ENCODE measurements around the gene BICDL1. TPM values are rescaled to one million over a fixed set of nuclear protein-coding genes. Genes with fewer than 3 reads are reported as not detected.

The BICDL1 gene
- total RNA-seq, 4 donors from 2014 or later: 127 to 207 (median 129) TPM

DNA sequence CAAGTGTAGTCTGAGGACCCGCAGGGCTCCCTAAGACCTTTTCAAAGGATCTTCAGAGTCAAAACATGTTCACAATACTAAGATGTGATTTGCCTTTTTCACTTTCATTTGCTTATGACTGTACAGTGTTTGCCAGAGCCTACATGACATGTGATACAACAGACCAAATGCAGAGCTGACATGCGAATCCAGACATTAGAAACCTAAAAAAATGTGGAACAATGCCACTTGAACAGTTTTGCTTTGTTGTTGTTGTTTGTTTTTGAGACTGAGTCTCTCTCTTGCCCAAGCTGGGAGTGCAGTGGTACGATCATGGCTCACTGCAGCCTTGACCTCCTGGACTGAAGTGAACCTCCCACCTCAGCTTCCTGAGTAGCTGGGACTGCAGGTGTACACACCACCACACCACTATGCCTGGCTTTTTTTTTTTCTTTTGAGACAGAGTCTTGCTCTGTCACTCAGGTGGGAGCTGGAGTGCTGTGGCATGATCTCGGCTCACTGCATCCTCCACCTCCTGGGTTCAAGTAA is 132.8 kb downstream of the BICDL1 start:
- 76% methylated on average over 4 of the region's 4 CpGs for WGBS
- Histone ChIP-seq H3K4me1 (peaks cover 27% of the 10 kb centered on the region), H3K9me3 (no peaks in the 10 kb centered on the region), H3K27me3 (no peaks in the 10 kb centered on the region), H3K4me3 (no peak overlapping the region), H3K27ac (no peak overlapping the region), H3K36me3 (peaks cover 7% of the 10 kb centered on the region)
- TF ChIP-seq, protein P1, sequence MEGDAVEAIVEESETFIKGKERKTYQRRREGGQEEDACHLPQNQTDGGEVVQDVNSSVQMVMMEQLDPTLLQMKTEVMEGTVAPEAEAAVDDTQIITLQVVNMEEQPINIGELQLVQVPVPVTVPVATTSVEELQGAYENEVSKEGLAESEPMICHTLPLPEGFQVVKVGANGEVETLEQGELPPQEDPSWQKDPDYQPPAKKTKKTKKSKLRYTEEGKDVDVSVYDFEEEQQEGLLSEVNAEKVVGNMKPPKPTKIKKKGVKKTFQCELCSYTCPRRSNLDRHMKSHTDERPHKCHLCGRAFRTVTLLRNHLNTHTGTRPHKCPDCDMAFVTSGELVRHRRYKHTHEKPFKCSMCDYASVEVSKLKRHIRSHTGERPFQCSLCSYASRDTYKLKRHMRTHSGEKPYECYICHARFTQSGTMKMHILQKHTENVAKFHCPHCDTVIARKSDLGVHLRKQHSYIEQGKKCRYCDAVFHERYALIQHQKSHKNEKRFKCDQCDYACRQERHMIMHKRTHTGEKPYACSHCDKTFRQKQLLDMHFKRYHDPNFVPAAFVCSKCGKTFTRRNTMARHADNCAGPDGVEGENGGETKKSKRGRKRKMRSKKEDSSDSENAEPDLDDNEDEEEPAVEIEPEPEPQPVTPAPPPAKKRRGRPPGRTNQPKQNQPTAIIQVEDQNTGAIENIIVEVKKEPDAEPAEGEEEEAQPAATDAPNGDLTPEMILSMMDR (IDR thresholded peaks at IDR 0.05): no peak
- TF ChIP-seq POLR2AphosphoS5 (IDR thresholded peaks at IDR 0.05) (no peak), EP300 (IDR thresholded peaks at IDR 0.05) (no peak), POLR2A (IDR thresholded peaks at IDR 0.05) (no peak)
- no peak for DNase-seq (ENCODE audit: low spot score in 2 of 2)

DNA sequence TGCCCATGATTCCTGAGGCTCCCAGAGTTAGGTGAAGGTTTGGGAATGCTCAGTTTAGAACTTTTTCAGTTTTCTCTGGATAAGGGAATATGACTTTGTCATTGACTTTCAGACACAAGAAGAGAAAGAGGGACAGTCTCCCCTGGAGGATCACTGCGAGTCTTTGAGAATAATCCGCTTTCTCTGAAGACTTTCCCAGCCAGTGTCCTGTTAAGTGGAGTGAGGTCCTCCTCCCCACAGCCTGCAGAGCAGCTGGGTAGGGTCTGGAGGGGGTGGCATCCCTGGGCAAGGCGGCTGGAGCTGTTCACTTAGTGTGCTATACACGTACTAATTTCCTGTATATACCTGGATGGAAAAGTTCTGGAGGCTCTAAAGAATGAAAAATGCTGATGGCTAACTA is 136.0 kb downstream of the BICDL1 start:
- WGBS: 87% methylated on average over 4 of the region's 4 CpGs
- peaks cover under 1% of the 10 kb centered on the region for H3K4me1 ChIP-seq
- no peak for DNase-seq (ENCODE audit: low spot score in 2 of 2)
- H3K4me3 ChIP-seq: no peak overlapping the region
- H3K9me3 ChIP-seq: no peaks in the 10 kb centered on the region
- H3K27me3 ChIP-seq: no peaks in the 10 kb centered on the region
- H3K27ac ChIP-seq: no peak overlapping the region
- peaks cover 39% of the 10 kb centered on the region for H3K36me3 ChIP-seq
- TF ChIP-seq EP300 (IDR thresholded peaks at IDR 0.05): no peak
- no peak for TF ChIP-seq POLR2AphosphoS5 (IDR thresholded peaks at IDR 0.05)
- TF ChIP-seq, protein P1 (IDR thresholded peaks at IDR 0.05): no peak
- no peak for TF ChIP-seq POLR2A (IDR thresholded peaks at IDR 0.05)

DNA sequence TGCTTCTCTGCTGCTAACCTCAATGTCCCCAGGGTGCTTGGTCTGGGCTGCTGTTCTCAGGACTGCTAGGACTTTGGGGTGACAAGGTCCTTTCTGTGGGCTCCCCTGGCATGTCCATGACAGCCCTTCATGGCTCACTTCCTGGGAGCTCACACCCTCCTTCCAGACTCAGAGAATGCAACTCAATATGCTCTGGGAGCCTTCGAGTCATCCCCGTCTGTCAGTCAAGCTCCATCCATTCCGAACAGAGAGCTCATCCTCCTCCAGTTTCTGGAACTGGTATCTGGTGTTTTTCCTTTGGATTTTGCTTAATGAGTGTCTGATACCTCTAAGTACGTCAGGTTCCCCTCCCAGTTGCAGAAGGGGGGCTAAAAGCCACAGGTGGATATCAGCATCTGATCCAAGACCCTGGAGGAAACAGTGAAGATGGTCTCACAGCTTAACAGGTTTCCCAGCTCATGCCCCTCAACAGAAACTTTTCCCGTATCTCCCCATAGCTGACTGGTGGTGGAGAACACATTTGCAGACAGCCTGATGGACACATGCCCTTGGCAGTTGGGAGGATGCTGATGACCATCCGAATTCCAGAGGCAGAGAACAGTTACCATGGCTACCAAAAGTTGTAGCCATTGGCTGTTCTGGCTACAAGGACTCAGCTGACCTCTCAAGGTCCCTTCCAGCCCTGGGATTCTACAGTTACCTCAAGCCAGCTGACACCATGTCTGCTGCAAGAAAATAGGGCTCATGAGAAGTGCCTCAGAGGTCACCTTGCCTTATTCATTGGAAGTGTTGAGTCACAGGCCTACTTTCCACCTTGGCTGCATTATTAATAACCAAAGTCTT is 137.0 kb downstream of the BICDL1 start:
- Histone ChIP-seq H3K27me3 (no peaks in the 10 kb centered on the region), H3K9me3 (no peaks in the 10 kb centered on the region), H3K27ac (peak overlapping the region; percentile 37), H3K4me3 (no peak overlapping the region), H3K4me1 (no peaks in the 10 kb centered on the region), H3K36me3 (peaks cover 49% of the 10 kb centered on the region)
- TF ChIP-seq POLR2A (IDR thresholded peaks at IDR 0.05) (no peak), POLR2AphosphoS5 (IDR thresholded peaks at IDR 0.05) (no peak), EP300 (IDR thresholded peaks at IDR 0.05) (no peak)
- TF ChIP-seq, protein P1 (IDR thresholded peaks at IDR 0.05): no peak
- WGBS: 83% methylated on average over 4 of the region's 6 CpGs
- no peak for DNase-seq (ENCODE audit: low spot score in 2 of 2)

DNA sequence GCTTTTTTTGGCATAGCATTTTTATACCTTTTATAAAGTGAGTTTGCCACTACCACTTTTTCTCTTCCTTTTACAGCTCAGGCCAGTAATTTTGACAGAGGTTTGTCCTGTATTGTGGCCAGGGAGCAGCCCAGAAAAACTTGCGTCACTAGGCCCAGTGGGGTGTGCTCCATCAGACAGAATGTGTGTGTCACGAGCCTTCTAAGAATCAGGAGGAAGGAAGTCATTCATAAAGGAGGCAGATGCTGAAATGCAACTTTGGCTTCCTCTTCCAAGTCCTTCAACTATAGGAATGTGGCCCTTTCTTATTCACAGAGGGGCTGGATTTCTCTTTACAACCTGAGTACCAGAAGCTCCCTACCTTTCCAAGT is 137.6 kb downstream of the BICDL1 start:
- Histone ChIP-seq H3K36me3 (peaks cover 55% of the 10 kb centered on the region), H3K27ac (peak overlapping the region; percentile 37), H3K27me3 (no peaks in the 10 kb centered on the region), H3K9me3 (no peaks in the 10 kb centered on the region), H3K4me1 (no peaks in the 10 kb centered on the region), H3K4me3 (no peak overlapping the region)
- 34% methylated on average over 2 of the region's 2 CpGs for WGBS
- TF ChIP-seq POLR2A (IDR thresholded peaks at IDR 0.05) (no peak), EP300 (IDR thresholded peaks at IDR 0.05) (no peak), POLR2AphosphoS5 (IDR thresholded peaks at IDR 0.05) (no peak)
- TF ChIP-seq, protein P1 (IDR thresholded peaks at IDR 0.05): no peak
- no peak for DNase-seq (ENCODE audit: low spot score in 2 of 2)

GRCh38 chr12:120130011-120130410 is 141.0 kb downstream of the BICDL1 start:
- Histone ChIP-seq H3K27ac (no peak overlapping the region), H3K9me3 (no peaks in the 10 kb centered on the region), H3K4me1 (no peaks in the 10 kb centered on the region), H3K4me3 (no peak overlapping the region), H3K27me3 (no peaks in the 10 kb centered on the region), H3K36me3 (peaks cover 89% of the 10 kb centered on the region)
- DNase-seq (ENCODE audit: low spot score in 2 of 2): no peak
- TF ChIP-seq, protein P1 (IDR thresholded peaks at IDR 0.05): no peak
- WGBS: 78% methylated on average over 4 of the region's 6 CpGs

Measured in suprapubic skin (tissue), 4 donors.